ENCODE results near the gene PLAAT5.

Gene PLAAT5

DNA sequence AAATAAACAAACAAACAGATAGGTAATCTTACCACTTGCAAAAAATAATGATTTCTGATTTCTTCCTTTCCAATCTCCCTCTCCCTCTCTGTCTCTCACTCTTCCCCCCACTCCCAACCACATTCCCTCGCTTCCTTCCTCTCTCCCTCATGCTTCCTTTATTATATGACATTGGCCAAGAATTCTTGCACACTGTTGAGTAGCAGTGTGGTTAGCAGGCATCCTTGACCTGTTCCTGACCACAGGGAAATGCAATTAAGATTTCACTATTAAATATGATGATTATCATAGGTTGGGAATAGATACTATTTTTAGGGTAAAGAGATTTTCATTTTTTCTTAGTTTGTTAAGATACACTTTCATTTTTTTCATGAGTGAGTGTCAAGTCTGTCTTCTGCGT, 30.9 kb upstream of the PLAAT5 start:
- no peak overlapping the region for H3K4me3 ChIP-seq (ENCODE audit: low read depth, low read length)
- peak; percentile 45 for DNase-seq (ENCODE audit: low read depth)
- TF ChIP-seq, protein P1, sequence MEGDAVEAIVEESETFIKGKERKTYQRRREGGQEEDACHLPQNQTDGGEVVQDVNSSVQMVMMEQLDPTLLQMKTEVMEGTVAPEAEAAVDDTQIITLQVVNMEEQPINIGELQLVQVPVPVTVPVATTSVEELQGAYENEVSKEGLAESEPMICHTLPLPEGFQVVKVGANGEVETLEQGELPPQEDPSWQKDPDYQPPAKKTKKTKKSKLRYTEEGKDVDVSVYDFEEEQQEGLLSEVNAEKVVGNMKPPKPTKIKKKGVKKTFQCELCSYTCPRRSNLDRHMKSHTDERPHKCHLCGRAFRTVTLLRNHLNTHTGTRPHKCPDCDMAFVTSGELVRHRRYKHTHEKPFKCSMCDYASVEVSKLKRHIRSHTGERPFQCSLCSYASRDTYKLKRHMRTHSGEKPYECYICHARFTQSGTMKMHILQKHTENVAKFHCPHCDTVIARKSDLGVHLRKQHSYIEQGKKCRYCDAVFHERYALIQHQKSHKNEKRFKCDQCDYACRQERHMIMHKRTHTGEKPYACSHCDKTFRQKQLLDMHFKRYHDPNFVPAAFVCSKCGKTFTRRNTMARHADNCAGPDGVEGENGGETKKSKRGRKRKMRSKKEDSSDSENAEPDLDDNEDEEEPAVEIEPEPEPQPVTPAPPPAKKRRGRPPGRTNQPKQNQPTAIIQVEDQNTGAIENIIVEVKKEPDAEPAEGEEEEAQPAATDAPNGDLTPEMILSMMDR (conservative IDR thresholded peaks at IDR 0.05; ENCODE audit: low read depth, low read length), result no peak

DNA sequence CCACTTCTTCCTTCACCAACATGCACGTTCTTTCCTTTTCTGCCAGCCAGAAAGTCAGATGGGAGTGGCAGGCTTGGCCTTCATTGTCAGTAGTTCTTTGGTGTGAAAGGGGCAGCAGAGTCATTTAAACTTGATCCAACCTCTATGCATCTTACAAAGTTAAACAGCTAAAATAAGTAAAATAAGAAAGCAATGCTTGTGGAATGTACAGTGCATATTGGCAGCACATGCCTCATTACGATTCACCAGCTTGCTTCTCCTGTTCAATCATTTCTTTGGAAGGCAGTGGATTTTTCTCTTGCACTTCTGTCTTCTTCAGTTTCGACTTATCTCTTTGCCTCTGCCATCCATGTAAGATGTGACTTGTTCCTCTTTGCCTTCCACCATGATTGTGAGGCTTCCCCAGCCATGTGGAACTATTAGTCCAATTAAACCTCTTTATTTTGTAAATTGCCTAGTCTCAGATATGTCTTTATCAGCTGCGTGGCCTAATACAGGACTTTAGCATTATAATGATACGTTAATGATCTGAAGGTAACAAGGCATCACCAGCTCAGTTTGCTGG, 29.7 kb upstream of the PLAAT5 start:
- DNase-seq (ENCODE audit: low read depth), result peak; percentile 48
- TF ChIP-seq, protein P1 (conservative IDR thresholded peaks at IDR 0.05; ENCODE audit: low read depth, low read length), result no peak
- H3K4me3 ChIP-seq (ENCODE audit: low read depth, low read length), result no peak overlapping the region

DNA sequence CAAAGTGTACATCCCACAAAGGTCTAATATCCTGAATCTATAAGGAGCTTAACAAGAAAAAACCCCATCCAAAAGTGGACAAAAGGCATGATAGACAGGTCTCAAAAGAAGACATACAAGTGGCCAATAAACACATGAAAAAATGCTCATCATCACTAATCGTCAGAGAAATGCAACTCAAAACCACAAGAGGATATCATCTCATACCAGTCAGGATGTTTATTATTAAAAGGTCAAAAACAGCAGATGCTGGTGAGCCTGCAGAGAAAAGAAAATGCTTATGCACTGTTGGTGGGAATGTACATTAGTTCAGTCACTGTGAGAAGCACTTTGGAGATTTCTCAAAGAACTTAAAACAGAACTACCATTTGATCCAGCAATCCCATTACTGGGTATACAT, 27.6 kb upstream of the PLAAT5 start:
- peak; percentile 96 for DNase-seq (ENCODE audit: low read depth)
- no peak overlapping the region for H3K4me3 ChIP-seq (ENCODE audit: low read depth, low read length)
- TF ChIP-seq, protein P1 (conservative IDR thresholded peaks at IDR 0.05; ENCODE audit: low read depth, low read length), result no peak

DNA sequence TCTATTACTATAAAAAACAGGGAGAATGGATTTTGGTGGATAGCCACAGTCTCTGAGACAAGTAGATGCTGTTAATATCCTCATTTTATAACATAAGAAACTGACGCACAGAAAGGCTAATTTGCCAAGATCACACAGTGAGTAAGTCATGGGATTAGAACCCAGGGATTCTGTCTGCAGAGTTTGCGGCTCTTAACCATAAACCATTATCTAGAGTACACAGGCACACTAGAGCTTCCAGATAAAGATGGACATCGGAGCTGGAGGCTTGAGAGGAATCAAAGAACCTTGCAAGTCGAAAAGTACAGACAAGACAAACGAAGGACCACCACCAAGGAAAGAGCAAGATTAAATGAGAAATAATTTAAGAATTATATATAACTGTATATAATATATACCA, 26.2 kb upstream of the PLAAT5 start:
- no peak for DNase-seq (ENCODE audit: low read depth)
- no peak overlapping the region for H3K4me3 ChIP-seq (ENCODE audit: low read depth, low read length)
- TF ChIP-seq, protein P1 (conservative IDR thresholded peaks at IDR 0.05; ENCODE audit: low read depth, low read length), result no peak

DNA sequence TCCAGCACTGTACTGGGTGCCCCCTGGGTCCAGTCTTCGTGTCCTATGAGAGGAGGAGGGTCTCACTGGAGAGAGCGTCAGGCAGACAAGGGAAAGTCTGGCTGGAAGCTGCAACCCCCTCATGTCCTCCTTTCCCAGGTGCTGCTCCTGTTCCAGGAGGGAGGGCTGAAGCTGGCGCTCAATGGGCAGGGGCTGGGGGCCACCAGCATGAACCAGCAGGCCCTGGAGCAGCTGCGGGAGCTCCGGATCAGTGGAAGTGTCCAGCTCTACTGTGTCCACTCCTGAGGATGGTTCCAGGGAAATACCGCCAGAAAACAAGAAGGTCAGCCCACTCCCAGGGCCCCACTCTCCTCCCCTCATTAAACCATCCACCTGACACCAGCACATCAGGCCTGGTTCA, 25.1 kb upstream of the PLAAT5 start:
- no peak overlapping the region for H3K4me3 ChIP-seq (ENCODE audit: low read depth, low read length)
- TF ChIP-seq, protein P1 (conservative IDR thresholded peaks at IDR 0.05; ENCODE audit: low read depth, low read length), result no peak
- no peak for DNase-seq (ENCODE audit: low read depth)

DNA sequence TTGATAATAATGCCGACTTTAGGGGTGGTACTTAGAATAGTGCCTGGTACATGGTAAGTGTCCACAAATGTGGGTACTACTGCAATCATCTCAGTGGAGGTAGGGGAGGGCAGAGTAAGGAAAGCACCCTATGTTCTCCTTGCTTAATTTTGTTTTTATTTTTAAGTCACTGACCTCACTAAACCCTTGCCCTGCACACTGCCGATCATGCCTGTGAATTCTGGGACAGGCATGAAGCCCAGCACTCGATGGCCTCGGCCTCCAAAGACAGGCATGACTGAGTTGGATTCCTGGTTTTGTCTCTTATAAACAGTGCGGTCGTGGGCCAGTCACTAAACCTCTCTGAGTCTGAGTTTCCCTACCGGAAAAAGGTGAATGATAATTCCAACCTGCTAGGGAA, 21.8 kb upstream of the PLAAT5 start:
- DNase-seq (ENCODE audit: low read depth), result no peak
- no peak overlapping the region for H3K4me3 ChIP-seq (ENCODE audit: low read depth, low read length)
- TF ChIP-seq, protein P1 (conservative IDR thresholded peaks at IDR 0.05; ENCODE audit: low read depth, low read length), result no peak

DNA sequence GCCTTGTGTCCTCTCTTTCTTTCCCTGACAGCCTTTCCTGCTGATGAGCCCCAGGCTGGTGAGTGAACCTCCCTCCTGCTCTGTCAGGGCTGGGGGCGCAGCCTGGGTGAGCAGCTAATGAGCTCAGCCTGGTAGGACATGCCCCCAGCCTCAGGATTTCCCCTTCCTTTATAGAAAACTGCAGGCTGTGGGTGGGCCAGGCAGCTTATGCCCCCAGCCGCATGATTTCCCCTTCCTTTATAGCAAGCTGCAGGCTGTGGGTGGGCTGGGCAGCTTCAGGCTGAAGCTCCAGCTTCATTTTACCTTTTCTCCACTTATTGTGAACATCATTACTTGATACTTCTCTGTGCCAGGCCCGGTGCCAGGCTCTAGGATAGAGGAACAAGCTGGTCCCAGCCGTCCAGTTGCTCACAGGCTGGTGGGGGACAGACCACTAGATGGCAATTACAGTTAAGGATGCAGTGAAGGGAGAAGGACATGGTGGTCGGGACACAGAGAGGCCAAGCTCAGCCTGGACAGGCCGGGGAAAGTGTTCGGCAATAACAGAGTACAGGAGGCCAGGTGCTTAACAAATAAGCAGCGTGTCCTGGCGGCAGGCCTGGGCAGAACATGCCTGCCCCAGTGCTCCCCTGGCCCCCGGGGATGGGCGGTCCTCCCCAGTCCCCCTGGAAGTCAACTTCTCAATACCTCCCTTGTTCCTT, 20.2 kb upstream of the PLAAT5 start:
- TF ChIP-seq, protein P1 (conservative IDR thresholded peaks at IDR 0.05; ENCODE audit: low read depth, low read length), result peak; percentile 15
- no peak for DNase-seq (ENCODE audit: low read depth)
- no peak overlapping the region for H3K4me3 ChIP-seq (ENCODE audit: low read depth, low read length)
